GM21360 (cell line): ENCODE data around the gene MYH11.

Experiments
- ATAC-seq: cut with Tn5 transposase; IDR thresholded peaks from one replicate; pipeline ENCODE4 v1.9.1; 2021; ENCODE audit warnings: mild to moderate bottlenecking, moderate library complexity; ENCODE audit not compliant: unreplicated experiment

MYH11 gene

DNA sequence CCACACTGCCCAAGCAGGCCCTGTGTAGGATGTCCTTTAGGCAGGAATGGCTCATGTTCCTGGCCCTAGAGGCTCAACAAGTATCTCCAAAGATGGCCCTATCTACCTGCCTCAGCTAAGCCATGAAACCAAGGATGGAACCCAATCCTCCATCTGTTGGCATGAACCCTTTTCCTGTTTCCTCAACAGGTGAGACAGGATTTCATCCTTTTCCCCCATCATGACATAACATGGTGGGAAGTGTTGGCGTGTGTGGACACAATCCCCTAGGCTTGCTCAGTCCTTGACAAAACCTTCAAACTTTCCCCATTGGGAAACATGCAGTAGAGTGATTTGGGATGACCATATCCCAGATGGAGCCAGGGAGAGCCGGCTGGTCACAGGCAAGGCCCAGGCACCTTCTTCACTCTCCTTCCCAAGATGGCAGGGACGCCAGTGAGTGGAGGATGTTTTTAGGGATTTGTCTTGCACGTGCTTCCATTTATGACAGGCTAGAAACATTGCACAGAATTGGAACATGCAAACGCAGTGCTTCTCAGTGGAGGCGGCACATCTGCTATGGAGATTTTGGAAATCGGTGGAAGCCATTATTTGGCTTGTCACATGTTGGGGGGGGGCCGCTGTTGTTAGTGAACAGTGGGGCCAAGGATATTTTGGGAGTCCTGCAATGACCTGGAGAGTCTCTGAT lies 77.0 kb downstream of the MYH11 start:
- ATAC-seq: no peak

DNA sequence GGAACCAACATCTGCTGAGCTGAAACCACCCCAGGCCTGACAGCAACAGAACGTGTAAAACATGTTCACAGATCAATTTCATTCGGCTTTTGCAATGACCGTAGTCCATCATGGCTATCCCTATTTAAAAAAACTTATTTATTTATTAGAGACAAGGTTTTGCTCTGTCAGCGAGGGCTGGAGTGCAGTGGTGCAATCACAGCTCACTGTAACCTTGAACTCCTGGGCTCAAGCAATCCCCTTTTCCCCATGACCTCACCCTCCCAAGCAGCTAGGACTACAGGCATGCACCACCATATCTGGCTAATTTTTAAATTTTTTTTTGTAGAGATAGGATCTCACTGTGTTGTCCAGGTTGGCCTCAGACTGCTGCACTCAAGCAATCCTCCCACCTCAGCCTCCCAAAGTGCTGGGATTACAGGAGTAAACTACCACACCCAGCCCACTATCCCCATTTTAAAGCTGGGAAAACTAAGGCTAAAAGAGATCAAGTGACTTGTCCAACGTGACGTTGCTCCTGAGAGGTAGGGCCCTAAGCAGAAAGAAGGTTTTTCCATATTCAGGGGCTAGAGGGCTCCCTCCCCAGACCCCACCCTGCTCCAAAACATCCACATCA lies 77.7 kb downstream of the MYH11 start:
- no peak for ATAC-seq

DNA sequence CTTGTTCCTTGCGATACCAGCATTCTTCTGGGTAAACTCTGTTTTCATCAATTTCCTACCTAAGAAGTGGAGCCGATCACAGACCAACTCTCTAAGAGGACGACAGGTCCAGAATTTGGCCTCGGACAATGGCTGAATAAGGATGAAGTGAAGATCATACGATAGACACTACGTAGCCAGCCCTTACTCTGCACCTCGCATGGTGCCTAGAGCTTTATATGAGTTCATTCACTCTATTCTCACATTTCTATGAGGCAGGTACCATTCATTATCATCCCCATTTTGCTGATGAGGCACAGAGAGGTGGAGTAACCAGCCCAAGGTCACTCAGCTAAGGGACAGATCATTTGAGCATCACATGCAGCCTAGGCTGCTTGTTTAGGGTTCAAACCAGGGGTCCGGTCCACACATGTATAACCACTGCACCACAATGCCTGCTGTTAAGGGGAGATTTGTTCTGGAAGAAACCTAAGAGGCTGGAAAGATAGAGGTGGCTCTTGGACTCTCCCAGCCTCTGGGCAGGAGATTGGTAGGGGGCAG lies 78.6 kb downstream of the MYH11 start:
- no peak for ATAC-seq

DNA sequence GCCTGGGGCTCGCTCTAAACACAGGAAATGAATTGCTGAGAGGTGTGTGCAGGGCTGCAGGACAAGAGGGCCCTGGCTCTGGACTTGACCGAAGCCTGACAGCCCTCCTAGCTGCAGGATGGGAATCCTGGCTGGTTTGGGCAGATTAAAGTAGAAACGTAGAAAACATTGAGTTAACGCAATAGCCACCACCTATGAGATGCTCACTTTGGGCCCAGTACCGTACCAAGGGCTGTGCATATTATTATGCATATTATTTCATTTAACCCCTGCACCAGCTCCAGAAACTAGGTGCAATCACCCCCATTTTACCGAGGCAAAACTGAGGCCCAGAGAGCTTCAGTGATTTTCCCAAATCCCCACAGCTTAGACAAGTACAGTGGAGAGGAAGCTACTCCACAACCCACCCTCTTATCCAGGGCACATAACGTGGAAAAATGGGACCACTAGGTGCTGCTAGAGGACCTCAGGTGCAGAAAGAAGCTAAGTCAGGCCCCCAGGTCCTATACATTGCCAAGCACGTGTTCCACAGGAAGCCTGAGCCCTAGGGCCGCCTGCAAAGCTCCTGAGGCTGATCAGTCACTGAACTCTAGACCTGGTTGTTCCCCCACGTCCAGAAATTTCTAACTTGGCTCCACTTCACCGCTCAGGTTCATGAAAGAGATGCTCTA lies 79.2 kb downstream of the MYH11 start:
- ATAC-seq: no peak

DNA sequence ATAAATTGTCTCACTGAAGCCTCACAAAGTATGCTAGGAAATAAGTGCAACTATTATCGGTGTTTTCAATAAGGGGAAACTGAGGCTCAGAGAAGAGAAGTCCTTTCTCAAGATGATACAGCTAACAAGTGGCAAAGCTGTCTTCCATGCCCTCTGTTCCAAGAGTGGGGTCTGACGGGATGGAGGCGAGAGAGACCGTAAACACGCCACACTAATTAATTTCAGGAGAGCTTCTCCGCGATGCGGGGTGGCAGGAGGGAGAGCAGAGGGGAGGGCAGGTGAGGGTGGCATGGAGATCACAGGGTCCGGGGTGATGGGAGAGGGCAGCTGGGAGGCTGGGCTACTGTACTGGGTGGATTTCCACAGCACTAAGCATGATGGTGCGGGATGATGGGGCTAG lies 80.3 kb downstream of the MYH11 start:
- no peak for ATAC-seq

DNA sequence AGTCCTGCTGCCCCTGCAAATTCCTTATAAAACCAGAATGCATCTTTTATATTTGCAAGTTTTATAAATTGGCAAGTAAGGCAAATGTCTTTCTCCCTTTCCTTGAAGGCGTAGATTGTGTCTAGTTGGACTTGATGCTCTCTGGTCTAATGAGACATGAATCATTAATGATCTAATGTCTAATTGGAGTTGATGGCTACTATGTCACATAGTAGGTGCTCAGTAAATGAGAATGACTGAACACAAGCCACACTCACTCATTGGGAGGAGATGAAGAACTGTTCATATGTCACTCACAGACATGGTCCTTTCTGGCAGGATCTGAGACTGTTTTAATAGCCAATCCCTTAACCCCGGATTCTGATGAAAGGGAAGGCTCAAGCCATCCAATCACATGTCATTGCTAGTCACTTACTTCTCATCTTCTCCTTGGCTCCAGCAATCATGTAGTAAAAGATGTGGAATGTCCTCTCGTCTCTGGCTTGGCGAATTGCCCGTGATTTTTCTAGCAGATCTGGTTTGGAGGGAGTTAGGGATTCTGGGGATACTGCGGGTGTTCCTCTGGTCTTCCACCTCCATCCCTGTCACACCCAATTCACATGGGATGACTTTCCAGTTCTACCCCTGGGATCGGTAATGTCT lies 81.0 kb downstream of the MYH11 start:
- no peak for ATAC-seq

DNA sequence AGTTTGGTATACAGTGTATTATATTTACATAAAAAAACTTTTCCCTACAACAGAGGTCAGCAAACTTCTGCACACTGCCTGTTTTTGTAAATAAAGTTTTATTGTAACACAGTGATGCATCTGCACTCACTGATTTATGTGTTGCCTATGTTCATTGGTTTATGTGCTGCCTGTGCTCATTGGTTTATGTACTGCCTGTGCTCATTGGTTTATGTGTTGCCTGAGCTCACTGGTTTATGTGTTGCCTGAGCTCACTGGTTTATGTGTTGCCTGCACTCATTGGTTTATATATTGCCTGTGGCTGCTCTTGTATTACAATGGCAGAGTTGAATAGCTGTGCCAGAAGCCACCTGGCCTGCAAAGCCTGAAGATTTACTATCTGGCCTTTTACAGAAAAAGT lies 81.6 kb downstream of the MYH11 start:
- ATAC-seq: no peak

DNA sequence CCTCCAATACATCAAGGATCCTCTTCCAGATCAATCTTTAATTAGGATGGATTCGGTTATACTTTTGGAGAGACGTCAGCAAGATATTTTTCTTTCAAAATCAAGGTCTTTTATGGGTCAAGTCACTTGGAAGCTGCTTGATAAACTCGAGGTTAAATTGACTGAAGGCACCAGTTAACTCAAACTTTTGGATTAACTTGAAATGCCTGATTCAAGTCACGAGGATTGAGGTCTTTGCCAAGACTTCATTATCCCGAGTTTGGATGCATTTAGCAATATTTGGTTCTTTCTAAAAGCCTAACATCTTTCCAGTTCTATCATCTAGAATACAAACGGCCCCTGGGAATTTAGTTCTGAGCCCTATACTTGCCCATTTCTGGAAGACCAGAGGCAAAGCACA lies 82.9 kb downstream of the MYH11 start:
- no peak for ATAC-seq

DNA sequence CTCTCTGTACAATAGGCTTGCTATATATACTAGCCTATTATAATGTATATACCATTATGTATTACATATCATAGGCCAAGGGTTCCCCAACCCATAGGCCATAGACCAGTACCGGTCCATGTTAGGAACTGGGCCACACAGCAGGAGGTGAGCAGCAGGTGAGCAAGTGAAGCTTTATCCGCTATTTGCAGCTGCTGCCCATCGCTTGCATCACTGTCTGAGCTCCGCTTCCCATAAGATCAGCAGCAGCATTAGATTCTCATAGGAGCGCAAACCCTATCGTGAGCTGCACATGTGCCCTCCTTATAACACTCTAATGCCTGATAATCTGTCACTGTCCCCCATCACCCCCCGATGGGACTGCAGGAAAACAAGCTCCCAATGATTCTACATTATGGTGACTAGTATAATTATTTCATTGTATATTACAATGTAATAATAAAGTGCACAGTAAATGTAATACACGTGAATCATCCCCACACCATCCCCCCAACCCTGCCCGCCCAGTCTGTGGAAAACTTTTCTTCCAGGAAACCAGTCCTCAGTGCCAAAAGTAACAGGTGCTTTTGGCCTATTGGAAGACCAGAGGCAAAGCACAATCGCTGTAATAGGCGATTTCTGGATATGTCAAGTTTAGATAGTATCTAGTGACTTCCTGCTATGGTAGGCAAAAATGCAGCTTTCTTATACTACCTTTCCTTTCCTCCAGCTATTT lies 84.1 kb downstream of the MYH11 start:
- ATAC-seq: no peak

DNA sequence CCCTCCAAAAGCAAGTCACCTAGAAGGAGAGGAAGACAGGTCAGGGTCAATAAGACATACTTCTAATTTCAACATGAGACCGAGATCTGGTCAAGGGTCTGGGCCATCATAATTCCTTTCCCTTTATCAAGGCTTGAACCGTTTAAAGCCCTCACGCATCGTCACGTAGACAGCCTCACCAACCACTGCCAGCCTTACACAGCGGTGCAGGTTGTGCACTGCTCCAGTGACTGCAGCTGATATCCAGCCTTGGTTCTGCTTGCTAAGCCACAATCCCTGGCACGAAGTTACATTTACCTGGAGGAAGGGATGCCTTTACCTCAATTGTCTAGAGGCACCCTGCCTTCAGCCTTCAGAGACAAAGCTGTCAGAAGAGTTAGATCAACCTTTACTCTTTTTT lies 85.1 kb downstream of the MYH11 start:
- ATAC-seq: no peak

DNA sequence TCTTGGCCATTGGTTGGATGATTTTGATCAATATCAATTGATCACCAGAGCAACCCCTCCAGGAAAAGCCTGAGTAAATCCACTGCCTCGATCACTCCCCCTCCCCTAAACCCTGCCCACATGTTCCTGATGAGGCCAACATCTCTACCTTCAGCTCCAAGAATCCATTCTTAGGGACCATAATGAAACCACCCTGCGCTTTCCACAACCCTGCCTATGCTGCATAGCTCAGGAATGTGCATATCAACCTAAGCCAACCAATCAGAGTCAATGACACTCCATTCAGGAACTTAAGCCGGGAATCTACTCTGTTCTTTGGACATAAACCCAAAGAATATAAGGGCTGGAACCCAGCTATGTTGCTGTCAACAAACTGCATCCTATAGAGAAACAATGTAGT lies 86.3 kb downstream of the MYH11 start:
- no peak for ATAC-seq

DNA sequence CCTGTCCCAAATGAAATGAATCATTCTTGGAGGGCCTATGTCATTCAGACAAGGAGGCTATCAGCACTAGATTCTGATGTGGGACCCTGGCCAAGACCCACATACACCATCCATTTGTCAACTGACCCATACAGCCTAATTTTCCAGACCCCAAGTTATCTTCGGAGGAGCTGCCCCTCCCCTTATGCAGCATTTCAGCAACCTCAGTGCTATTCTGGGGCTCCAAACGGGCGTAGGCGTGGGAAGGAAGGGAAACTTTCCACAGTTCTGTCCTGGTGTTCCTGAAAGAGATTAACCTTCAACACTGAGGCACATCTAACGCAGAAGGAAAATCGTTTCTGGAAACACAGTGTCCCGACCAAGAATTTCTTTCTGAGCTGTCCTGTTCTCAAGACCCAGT lies 86.7 kb downstream of the MYH11 start:
- no peak for ATAC-seq

DNA sequence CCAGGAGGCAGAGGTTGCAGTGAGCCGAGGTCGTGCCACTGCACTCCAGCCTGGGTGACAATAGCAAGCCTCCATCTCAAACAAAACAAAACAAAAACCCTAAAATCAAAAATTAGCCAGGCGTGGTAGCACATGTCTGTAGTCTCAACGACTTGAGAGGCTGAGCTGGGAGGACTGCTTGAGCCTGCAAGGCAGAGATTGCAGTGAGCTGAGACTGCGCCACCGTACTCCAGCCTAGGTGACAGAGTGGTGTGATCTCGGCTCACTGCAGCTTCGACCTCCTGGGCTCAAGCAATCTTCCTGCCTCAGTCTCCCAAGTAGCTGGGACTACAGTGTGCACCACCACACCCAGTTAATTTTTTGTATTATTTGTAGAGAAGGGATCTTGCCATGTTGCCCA lies 87.6 kb downstream of the MYH11 start:
- no peak for ATAC-seq

DNA sequence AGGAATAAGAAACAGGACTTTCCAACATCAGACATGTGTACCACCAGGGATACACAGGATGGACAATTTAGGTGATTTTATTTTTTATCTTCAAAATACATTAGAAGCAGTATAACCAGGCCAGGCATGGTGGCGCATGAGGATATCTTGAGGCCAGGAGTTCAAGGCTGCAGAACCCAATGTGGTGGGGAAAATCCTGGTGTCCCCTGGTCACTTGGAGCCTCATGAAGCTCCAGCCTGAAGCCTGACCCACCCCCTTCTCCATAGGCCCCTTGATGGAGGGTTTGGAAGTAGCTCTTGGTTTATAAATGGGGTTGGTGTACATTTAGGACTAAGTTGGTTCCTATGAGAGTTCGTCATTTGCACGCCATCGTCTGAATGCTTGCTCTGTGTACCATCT lies 88.6 kb downstream of the MYH11 start:
- ATAC-seq: no peak

DNA sequence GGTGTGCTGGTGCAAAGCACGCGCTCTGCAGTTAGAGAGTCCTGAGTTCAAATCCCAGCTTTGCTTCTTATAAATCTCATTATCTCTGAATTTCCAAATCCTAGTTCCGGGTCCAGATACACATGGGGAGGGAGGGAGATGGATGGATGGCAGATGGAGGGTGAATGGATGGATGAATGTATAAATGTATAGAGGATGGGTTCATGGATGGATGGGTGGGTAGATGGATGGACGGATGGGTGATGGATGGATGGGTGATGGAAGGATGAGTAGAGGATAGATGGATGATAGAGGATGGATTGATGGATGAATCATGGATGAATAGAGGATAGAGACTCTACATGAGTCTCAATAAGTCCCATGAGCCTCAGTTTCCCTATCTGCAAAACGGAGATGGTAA lies 89.9 kb downstream of the MYH11 start:
- no peak for ATAC-seq

DNA sequence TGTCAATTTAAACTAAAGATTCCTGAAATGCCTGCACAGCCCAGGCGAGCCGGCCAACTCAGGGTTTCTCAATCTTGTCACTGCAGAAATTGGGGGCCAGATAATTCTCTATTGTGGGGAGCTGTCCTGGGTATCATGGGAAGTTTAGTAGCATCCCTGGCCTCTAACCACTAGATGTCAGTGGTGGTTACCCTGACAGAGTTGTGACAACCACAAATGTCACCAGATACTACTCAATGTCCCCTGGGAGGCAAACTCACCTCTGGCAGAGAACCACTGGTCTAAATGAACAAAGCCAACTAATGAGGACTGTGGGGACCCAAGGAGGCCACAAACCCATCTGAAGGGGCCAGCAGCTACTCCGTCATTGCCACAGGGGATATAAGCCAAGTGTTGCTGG lies 90.9 kb downstream of the MYH11 start:
- ATAC-seq: peak; percentile 84

DNA sequence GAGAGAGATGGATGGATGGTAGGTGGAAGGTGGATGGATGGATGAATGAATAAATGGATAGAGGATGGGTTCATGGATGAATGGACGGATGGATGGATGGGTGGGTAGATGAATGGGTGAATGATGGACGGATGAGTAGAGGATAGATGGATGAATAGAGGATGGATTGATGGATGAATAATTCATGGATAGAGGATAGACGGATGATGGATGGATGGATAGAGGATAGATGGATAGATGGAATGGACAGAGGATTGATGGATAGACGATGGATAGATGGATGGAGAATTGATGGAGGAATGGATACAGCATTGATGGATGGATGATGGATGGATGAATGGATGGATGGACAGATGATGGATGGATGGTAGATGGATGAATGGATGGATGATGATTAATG lies 91.7 kb downstream of the MYH11 start:
- no peak for ATAC-seq

DNA sequence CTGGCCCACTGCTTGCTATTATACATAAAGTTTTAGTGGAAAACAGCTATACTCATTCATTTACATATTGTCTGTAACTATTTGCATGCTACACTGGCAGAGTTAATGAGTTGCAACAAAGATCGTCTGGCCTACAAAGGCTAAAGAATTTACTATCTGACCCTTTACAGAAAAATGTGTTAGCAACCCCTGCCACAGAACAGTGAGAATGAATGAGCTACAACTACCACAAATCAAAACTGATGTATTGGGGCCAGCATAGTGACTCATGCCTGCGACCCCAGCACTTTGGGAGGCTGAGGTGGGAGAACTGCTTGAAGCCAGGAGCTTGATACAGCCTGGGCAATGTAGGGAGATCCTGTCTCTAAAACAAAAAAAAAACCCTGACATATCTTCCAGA lies 92.7 kb downstream of the MYH11 start:
- no peak for ATAC-seq

DNA sequence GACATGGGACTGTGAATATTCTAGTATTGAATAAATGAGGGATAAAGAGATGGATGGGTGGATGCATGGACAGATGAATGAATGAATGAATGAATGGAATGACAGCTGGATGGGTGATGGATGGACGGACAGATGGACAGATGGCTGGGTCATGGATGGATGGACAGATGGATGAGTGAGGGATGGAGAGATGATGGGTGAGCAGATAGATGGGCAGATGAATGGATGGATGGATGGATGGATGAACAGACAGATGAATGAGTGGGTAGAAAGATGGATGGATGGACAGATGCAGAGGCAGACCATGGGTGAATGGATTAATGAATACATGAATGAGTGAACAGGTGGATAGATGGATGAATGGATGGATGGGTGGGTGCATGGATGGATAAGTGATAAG lies 96.7 kb downstream of the MYH11 start:
- no peak for ATAC-seq

DNA sequence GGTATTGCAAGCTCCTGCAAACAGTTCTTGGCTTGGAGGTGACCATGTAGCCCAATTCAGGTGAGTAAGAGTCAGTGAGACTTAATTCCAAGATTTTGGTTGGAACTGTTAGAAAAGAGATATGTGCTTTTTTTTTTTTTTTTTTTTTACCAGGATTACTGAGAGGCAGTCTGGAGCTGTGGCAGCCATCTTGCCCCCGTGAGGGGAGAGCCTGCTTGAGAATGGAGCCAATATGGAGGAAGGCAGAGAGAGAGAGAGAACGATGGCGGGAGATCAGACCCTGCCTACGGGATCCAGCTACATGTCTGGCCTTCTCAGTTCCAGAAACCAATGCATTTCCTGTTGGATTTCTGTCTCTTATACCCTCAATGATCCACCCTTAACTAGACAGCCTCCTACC lies 97.8 kb downstream of the MYH11 start:
- ATAC-seq: no peak

DNA sequence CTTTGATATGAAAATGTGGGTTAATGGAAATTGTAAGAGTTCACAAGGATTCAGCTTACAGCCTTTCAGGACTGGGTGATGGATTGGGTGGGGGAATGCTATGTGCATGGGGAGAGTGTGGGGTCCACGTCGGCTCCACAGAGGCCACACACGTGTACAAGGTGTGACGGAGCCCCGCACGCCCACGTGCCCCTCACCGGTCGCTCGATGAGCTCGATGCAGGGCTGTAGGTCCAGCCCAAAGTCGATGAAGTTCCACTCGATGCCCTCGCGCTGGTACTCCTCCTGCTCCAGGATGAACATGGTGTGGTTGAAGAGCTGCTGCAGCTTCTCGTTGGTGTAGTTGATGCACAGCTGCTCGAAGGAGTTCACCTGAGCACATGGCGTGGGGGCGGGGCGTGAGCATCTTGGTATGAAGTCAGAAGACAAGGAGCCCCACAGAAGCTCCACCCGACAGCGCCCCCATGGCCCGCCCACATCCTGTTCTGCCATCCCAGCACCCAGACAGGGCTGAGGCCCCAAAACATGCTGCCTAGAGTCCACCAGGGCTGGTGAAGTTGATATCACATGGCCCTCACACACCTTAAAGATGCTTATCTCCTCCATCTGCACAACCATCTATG lies 99.1 kb downstream of the MYH11 start:
- ATAC-seq: no peak
